H9 (cell line): ENCODE results near the gene TNFSF8. TPM values are rescaled to one million over a fixed set of nuclear protein-coding genes. Genes with fewer than 3 reads are reported as not detected.

ENCODE experiments used
- DNase-seq: peaks from one replicate; pipeline ENCODE4 v3.0.0-alpha.2; 2017
- H2AFZ ChIP-seq: one replicate; pipeline ENCODE4 v1.6.1; 2013; ENCODE audit warnings: mild to moderate bottlenecking, low read length, control low read depth, moderate library complexity
- H2AK5ac ChIP-seq: 2 replicates; pipeline ENCODE4 v1.6.1; 2013; ENCODE audit warnings: low read length, control low read depth, mixed read lengths; ENCODE audit not compliant: insufficient read length
- H2BK120ac ChIP-seq: one replicate; pipeline ENCODE4 v1.6.1; 2013; ENCODE audit warnings: low read depth, mild to moderate bottlenecking, low read length, control low read depth, inconsistent platforms; ENCODE audit not compliant: poor library complexity, severe bottlenecking
- H2BK12ac ChIP-seq: 2 replicates; pipeline ENCODE4 v1.6.1; 2013; ENCODE audit warnings: low read length, control low read depth, mixed read lengths, low read depth; ENCODE audit not compliant: insufficient read length
- H2BK15ac ChIP-seq: 2 replicates; pipeline ENCODE4 v1.6.1; 2013; ENCODE audit warnings: low read depth, low read length, control low read depth
- H2BK20ac ChIP-seq: one replicate; pipeline ENCODE4 v1.6.1; 2013; ENCODE audit warnings: low read depth, mild to moderate bottlenecking, low read length, control low read depth, inconsistent platforms; ENCODE audit not compliant: poor library complexity, severe bottlenecking
- H2BK5ac ChIP-seq: 2 replicates; pipeline ENCODE4 v1.6.1; 2013; ENCODE audit warnings: low read length, control low read depth, mixed read lengths; ENCODE audit not compliant: insufficient read length
- H3K14ac ChIP-seq: 2 replicates; pipeline ENCODE4 v1.6.1; 2013; ENCODE audit warnings: low read length, control low read depth; ENCODE audit not compliant: insufficient read depth
- H3K18ac ChIP-seq: 2 replicates; pipeline ENCODE4 v1.6.1; 2013; ENCODE audit warnings: low read depth, mild to moderate bottlenecking, mixed read lengths, low read length, control low read depth; ENCODE audit not compliant: insufficient read length
- H3K23ac ChIP-seq: 2 replicates; pipeline ENCODE4 v1.6.1; 2013; ENCODE audit warnings: low read length, control low read depth, mixed read lengths, low read depth; ENCODE audit not compliant: insufficient read length
- H3K23me2 ChIP-seq: 2 replicates; pipeline ENCODE4 v1.6.1; 2013; ENCODE audit warnings: low read depth, mild to moderate bottlenecking, mixed read lengths, low read length, control low read depth; ENCODE audit not compliant: insufficient read length, poor library complexity, severe bottlenecking
- H3K27ac ChIP-seq: 2 replicates; pipeline ENCODE4 v1.5.1; 2013; ENCODE audit warnings: low read length, control low read depth, mixed read lengths, low read depth; ENCODE audit not compliant: insufficient read length
- H3K27me3 ChIP-seq: 2 replicates; pipeline ENCODE4 v1.6.1; 2013; ENCODE audit warnings: low read length, control low read depth, inconsistent platforms; ENCODE audit not compliant: insufficient read depth
- H3K4ac ChIP-seq: 2 replicates; pipeline ENCODE4 v1.6.1; 2013; ENCODE audit warnings: low read depth, mild to moderate bottlenecking, control low read depth, inconsistent platforms, low read length, moderate library complexity
- H3K4me1 ChIP-seq: 2 replicates; pipeline ENCODE4 v1.6.1; 2013; ENCODE audit warnings: low read length, control low read depth, inconsistent platforms; ENCODE audit not compliant: insufficient read depth
- H3K4me2 ChIP-seq: 2 replicates; pipeline ENCODE4 v1.6.1; 2013; ENCODE audit warnings: low read length, control low read depth, mixed read lengths; ENCODE audit not compliant: insufficient read length, insufficient read depth
- H3K56ac ChIP-seq: 2 replicates; pipeline ENCODE4 v1.6.1; 2013; ENCODE audit warnings: low read depth, mild to moderate bottlenecking, mixed read lengths, low read length, control low read depth; ENCODE audit not compliant: insufficient read length
- H3K79me1 ChIP-seq: 2 replicates; pipeline ENCODE4 v1.6.1; 2013; ENCODE audit warnings: low read depth, mild to moderate bottlenecking, moderate library complexity, low read length, control low read depth, inconsistent platforms; ENCODE audit not compliant: insufficient read depth, poor library complexity, severe bottlenecking
- H3K79me2 ChIP-seq: 2 replicates; pipeline ENCODE4 v1.6.1; 2013; ENCODE audit warnings: low read length, control low read depth, inconsistent platforms; ENCODE audit not compliant: insufficient read depth
- H3K9ac ChIP-seq: 2 replicates; pipeline ENCODE4 v1.6.1; 2013; ENCODE audit warnings: low read length, control low read depth, mixed read lengths; ENCODE audit not compliant: insufficient read length; ENCODE audit errors: extremely low read depth
- H3K9me3 ChIP-seq: one replicate; pipeline ENCODE4 v1.6.1; 2013; ENCODE audit warnings: low read depth, low read length, inconsistent platforms; ENCODE audit not compliant: control insufficient read depth
- H3T11ph ChIP-seq: one replicate; pipeline ENCODE4 v1.6.1; 2013; ENCODE audit warnings: mild to moderate bottlenecking, low read length, control low read depth, inconsistent platforms
- H4K20me1 ChIP-seq: one replicate; pipeline ENCODE4 v1.6.1; 2013; ENCODE audit not compliant: control insufficient read depth, insufficient read length, insufficient read depth
- H4K5ac ChIP-seq: 2 replicates; pipeline ENCODE4 v1.6.1; 2013; ENCODE audit warnings: low read depth, mild to moderate bottlenecking, mixed read lengths, low read length, control low read depth; ENCODE audit not compliant: insufficient read length
- H4K8ac ChIP-seq: replicated peaks from 2 replicates; pipeline ENCODE4 v1.6.1; 2013; ENCODE audit warnings: low read length, control low read depth, mixed read lengths, low read depth; ENCODE audit not compliant: insufficient read length
- H4K91ac ChIP-seq: 2 replicates; pipeline ENCODE4 v1.6.1; 2013; ENCODE audit warnings: low read depth, mild to moderate bottlenecking, moderate library complexity, mixed read lengths, low read length, control low read depth; ENCODE audit not compliant: insufficient read length
- H3K27ac Mint-ChIP-seq, 3 experiments: 2 replicates in 2 of 3; 3 replicates in 1 of 3; pipeline ENCODE4 v1.8.0; 2020 to 2021; ENCODE audit warnings: mixed read lengths in 3 of 3, mild to moderate bottlenecking in 1 of 3, moderate library complexity in 1 of 3
- H3K27me3 Mint-ChIP-seq: 2 replicates; pipeline ENCODE4 v1.8.0; 2021; ENCODE audit warnings: low read depth, mild to moderate bottlenecking, moderate library complexity, mixed read lengths
- H3K36me3 Mint-ChIP-seq, 3 experiments: 2 replicates in 2 of 3; 3 replicates in 1 of 3; pipeline ENCODE4 v1.8.0; 2020 to 2021; ENCODE audit warnings: low read depth in 3 of 3, mixed read lengths in 3 of 3; ENCODE audit not compliant: insufficient read depth in 1 of 3
- H3K4me1 Mint-ChIP-seq, 2 experiments: 2 replicates each; pipeline ENCODE4 v1.8.0; 2020; ENCODE audit warnings: mixed read lengths in 2 of 2
- H3K4me3 Mint-ChIP-seq, 2 experiments: 2 replicates in 1 of 2; 3 replicates in 1 of 2; pipeline ENCODE4 v1.8.0; 2020 to 2021; ENCODE audit warnings: mild to moderate bottlenecking in 2 of 2, mixed read lengths in 2 of 2, moderate library complexity in 1 of 2
- H3K9me3 Mint-ChIP-seq, 2 experiments: 2 replicates in 1 of 2; 3 replicates in 1 of 2; pipeline ENCODE4 v1.8.0; 2020; ENCODE audit warnings: mild to moderate bottlenecking in 2 of 2, mixed read lengths in 2 of 2, moderate library complexity in 1 of 2
- WGBS: extraction: QIAGEN DNeasy Blood & Tissue Kit; methylation state at CpG from one replicate; pipeline ENCODE4 v1.1.7; 2013; ENCODE audit warnings: missing lambda C conversion rate, low lambda C conversion rate, mixed read lengths; ENCODE audit not compliant: insufficient read length; ENCODE audit errors: extremely low coverage; 5-methylcytosine and 5-hydroxymethylcytosine counted together
- total RNA-seq: library from RNA; stranded (reverse); gene quantifications from 2 replicates; pipeline ENCODE4 v1.2.1, GENCODE V29; 2021
- TF ChIP-seq, protein P1 (sequence below): fragments of 200-600 bp; sonication (generic); conservative IDR thresholded peaks from 3 replicates; pipeline ENCODE4 v1.8.0; 2021; ENCODE audit warnings: antibody characterized with exemption, mild to moderate bottlenecking

The TNFSF8 gene
- total RNA-seq, 1 experiment from 2014 or later, result not detected

DNA sequence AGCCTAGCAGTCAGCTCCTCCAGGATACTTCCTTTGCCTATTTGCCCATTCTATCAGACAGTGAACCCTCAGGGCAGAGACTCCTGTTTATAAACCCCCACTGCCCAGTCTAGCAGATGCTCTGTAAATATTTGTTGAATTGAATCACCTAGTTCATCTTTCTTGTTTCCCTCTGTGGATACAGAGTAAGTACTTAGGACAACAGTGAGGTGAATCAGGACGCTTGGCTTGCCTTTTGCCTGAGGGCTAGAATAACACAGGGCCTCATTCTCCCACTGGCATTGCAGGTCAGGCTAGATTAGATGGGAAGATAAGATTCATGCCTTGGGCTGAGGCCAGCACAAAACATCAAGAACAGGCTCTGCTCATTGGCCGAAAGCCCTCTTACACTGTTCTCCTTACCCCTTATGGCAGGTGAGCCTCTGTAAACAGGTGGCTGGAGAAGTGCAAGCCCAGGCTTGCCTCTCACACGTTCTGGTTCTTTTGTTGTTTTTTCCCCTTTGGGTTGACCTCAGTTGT lies 22.2 kb downstream of the TNFSF8 start:
- Histone ChIP-seq H3K18ac (no peak overlapping the region), H3K23ac (no peak overlapping the region), H3K4me2 (no peak overlapping the region), H3T11ph (no peak overlapping the region), H3K9ac (no peak overlapping the region), H2BK5ac (no peak overlapping the region), H2BK120ac (no peak overlapping the region), H4K5ac (no peak overlapping the region), H3K23me2 (no peaks in the 10 kb centered on the region), H3K56ac (no peak overlapping the region), H2BK15ac (no peak overlapping the region), H2BK20ac (no peak overlapping the region), H2BK12ac (no peak overlapping the region), H3K79me1 (no peaks in the 10 kb centered on the region), H3K4me1 (no peaks in the 10 kb centered on the region), H3K9me3 (no peaks in the 10 kb centered on the region), H4K91ac (no peak overlapping the region), H3K27ac (no peak overlapping the region), H3K79me2 (no peaks in the 10 kb centered on the region), H2AK5ac (no peak overlapping the region), H4K8ac (no peak overlapping the region), H3K14ac (no peak overlapping the region), H4K20me1 (no peaks in the 10 kb centered on the region), H2AFZ (no peak overlapping the region), H3K4ac (no peak overlapping the region), H3K27me3 (no peaks in the 10 kb centered on the region; the same call in 1 of the 2 replicates)
- peak; percentile 46 for DNase-seq
- WGBS, result no CpG with 5 or more reads among the region's 3 CpGs
- H3K9me3 Mint-ChIP-seq, result no peaks in the 10 kb centered on the region
- H3K4me1 Mint-ChIP-seq, result peaks cover 15 to 26% of the 10 kb centered on the region in 2 experiments
- H3K27ac Mint-ChIP-seq, result no peak overlapping the region; a peak in 1 of 7 replicates
- H3K4me3 Mint-ChIP-seq, result no peak overlapping the region
- no peaks in the 10 kb centered on the region for H3K36me3 Mint-ChIP-seq
- H3K27me3 Mint-ChIP-seq, result peaks cover 46% of the 10 kb centered on the region
- TF ChIP-seq, protein P1, sequence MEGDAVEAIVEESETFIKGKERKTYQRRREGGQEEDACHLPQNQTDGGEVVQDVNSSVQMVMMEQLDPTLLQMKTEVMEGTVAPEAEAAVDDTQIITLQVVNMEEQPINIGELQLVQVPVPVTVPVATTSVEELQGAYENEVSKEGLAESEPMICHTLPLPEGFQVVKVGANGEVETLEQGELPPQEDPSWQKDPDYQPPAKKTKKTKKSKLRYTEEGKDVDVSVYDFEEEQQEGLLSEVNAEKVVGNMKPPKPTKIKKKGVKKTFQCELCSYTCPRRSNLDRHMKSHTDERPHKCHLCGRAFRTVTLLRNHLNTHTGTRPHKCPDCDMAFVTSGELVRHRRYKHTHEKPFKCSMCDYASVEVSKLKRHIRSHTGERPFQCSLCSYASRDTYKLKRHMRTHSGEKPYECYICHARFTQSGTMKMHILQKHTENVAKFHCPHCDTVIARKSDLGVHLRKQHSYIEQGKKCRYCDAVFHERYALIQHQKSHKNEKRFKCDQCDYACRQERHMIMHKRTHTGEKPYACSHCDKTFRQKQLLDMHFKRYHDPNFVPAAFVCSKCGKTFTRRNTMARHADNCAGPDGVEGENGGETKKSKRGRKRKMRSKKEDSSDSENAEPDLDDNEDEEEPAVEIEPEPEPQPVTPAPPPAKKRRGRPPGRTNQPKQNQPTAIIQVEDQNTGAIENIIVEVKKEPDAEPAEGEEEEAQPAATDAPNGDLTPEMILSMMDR, result no peak
